ENCODE data around the gene ACSM4. TPM values are rescaled to one million over a fixed set of nuclear protein-coding genes. Genes with fewer than 3 reads are reported as not detected.
"Not testable (repeated sequence)": the region's sequence is repeated elsewhere in the genome, so short reads cannot be mapped to it uniquely, and the experiment has no call there.

The ACSM4 gene
- total and polyA plus RNA-seq, 4 experiments from 2014 or later, result not detected

- Histone ChIP-seq H3K4me1 (ENCODE audit: insufficient read depth, low read length) (no peaks in the 10 kb centered on the region), H3K4me3 (ENCODE audit: low read length in 2 of 2) (no peak overlapping the region), H3K27ac (ENCODE audit: low read depth, low read length) (no peak overlapping the region), H3K9me3 (ENCODE audit: control insufficient read depth in 1 of 2, low read length in 2 of 2) (no peaks in the 10 kb centered on the region), H3K27me3 (ENCODE audit: insufficient read depth, low read length) (no peaks in the 10 kb centered on the region), H3K36me3 (ENCODE audit: insufficient read depth, low read length) (no peaks in the 10 kb centered on the region)
- intact Hi-C loops (cut with micrococcal nuclease), result no loop called here
- CTCF ChIA-PET (ENCODE audit: partially characterized antibody), result no interaction called here
- POLR2A ChIA-PET (ENCODE audit: partially characterized antibody), result no interaction called here
- DNase-seq, result no peak
- no peaks in the 10 kb centered on the region for H3K4me1 Mint-ChIP-seq
- no peaks in the 10 kb centered on the region for H3K36me3 Mint-ChIP-seq
- H3K27ac Mint-ChIP-seq, result no peak overlapping the region
- H3K4me3 Mint-ChIP-seq, result no peak overlapping the region
- H3K9me3 Mint-ChIP-seq, result peaks cover 4 to 33% (median 23%) of the 10 kb centered on the region in 8 donors
- peaks cover 12 to 21% of the 10 kb centered on the region in 2 donors for H3K27me3 Mint-ChIP-seq
These were observed 21.0 kb upstream of the ACSM4 start for GRCh38 chr12:7282844-7283243.

GRCh38 chr12:7289743-7290142, 14.1 kb upstream of the ACSM4 start:
- Histone ChIP-seq H3K4me3 (ENCODE audit: low read length in 2 of 2) (no peak overlapping the region), H3K9me3 (ENCODE audit: control insufficient read depth in 1 of 2, low read length in 2 of 2) (no peaks in the 10 kb centered on the region), H3K4me1 (ENCODE audit: insufficient read depth, low read length) (no peaks in the 10 kb centered on the region), H3K27ac (ENCODE audit: low read depth, low read length) (no peak overlapping the region), H3K27me3 (ENCODE audit: insufficient read depth, low read length) (no peaks in the 10 kb centered on the region), H3K36me3 (ENCODE audit: insufficient read depth, low read length) (no peaks in the 10 kb centered on the region)
- Mint-ChIP-seq H3K27me3 (peaks cover 2 to 9% of the 10 kb centered on the region in 2 donors), H3K4me1 (peaks cover 0 to 3% (median under 1%) of the 10 kb centered on the region in 4 donors), H3K9me3 (peaks cover 6 to 42% (median 22%) of the 10 kb centered on the region in 8 donors), H3K4me3 (no peak overlapping the region), H3K27ac (no peak overlapping the region), H3K36me3 (no peaks in the 10 kb centered on the region)
- ChIA-PET POLR2A (ENCODE audit: partially characterized antibody) (no interaction called here), CTCF (ENCODE audit: partially characterized antibody) (no interaction called here)
- intact Hi-C loops (cut with micrococcal nuclease), result no loop called here
- no peak for DNase-seq

GRCh38 chr12:7290588-7290987, 13.3 kb upstream of the ACSM4 start:
- H3K27ac Mint-ChIP-seq; H3K27me3 Mint-ChIP-seq; H3K4me1 ChIP-seq (ENCODE audit: insufficient read depth, low read length); H3K9me3 ChIP-seq (ENCODE audit: control insufficient read depth in 1 of 2, low read length in 2 of 2); intact Hi-C loops (cut with micrococcal nuclease); H3K4me3 ChIP-seq (ENCODE audit: low read length in 2 of 2); DNase-seq; POLR2A ChIA-PET (ENCODE audit: partially characterized antibody); H3K4me3 Mint-ChIP-seq; H3K36me3 Mint-ChIP-seq; H3K36me3 ChIP-seq (ENCODE audit: insufficient read depth, low read length); H3K27me3 ChIP-seq (ENCODE audit: insufficient read depth, low read length); H3K27ac ChIP-seq (ENCODE audit: low read depth, low read length); H3K4me1 Mint-ChIP-seq; CTCF ChIA-PET (ENCODE audit: partially characterized antibody): not testable (repeated sequence)
- peaks cover 4 to 34% (median 18%) of the 10 kb centered on the region in 8 donors for H3K9me3 Mint-ChIP-seq

GRCh38 chr12:7292300-7292699, 11.6 kb upstream of the ACSM4 start:
- Mint-ChIP-seq H3K4me3 (no peak overlapping the region), H3K36me3 (no peaks in the 10 kb centered on the region), H3K9me3 (peaks cover 0 to 19% (median 6%) of the 10 kb centered on the region in 8 donors), H3K27me3 (peaks cover 0 to 14% of the 10 kb centered on the region in 2 donors), H3K4me1 (peaks cover 0 to 3% (median under 1%) of the 10 kb centered on the region in 4 donors), H3K27ac (no peak overlapping the region)
- Histone ChIP-seq H3K9me3 (ENCODE audit: control insufficient read depth in 1 of 2, low read length in 2 of 2) (no peaks in the 10 kb centered on the region), H3K4me1 (ENCODE audit: insufficient read depth, low read length) (no peaks in the 10 kb centered on the region), H3K4me3 (ENCODE audit: low read length in 2 of 2) (no peak overlapping the region), H3K27ac (ENCODE audit: low read depth, low read length) (no peak overlapping the region), H3K27me3 (ENCODE audit: insufficient read depth, low read length) (no peaks in the 10 kb centered on the region), H3K36me3 (ENCODE audit: insufficient read depth, low read length) (no peaks in the 10 kb centered on the region)
- ChIA-PET POLR2A (ENCODE audit: partially characterized antibody) (no interaction called here), CTCF (ENCODE audit: partially characterized antibody) (no interaction called here)
- intact Hi-C loops (cut with micrococcal nuclease), result no loop called here
- DNase-seq, result no peak

- Histone ChIP-seq H3K4me3 (ENCODE audit: low read length in 2 of 2) (no peak overlapping the region), H3K27me3 (ENCODE audit: insufficient read depth, low read length) (no peaks in the 10 kb centered on the region), H3K9me3 (ENCODE audit: control insufficient read depth in 1 of 2, low read length in 2 of 2) (no peaks in the 10 kb centered on the region), H3K4me1 (ENCODE audit: insufficient read depth, low read length) (no peaks in the 10 kb centered on the region), H3K36me3 (ENCODE audit: insufficient read depth, low read length) (no peaks in the 10 kb centered on the region), H3K27ac (ENCODE audit: low read depth, low read length) (no peak overlapping the region)
- intact Hi-C loops (cut with micrococcal nuclease), result no loop called here
- no peaks in the 10 kb centered on the region for H3K36me3 Mint-ChIP-seq
- no peak for DNase-seq
- ChIA-PET CTCF (ENCODE audit: partially characterized antibody) (no interaction called here), POLR2A (ENCODE audit: partially characterized antibody) (no interaction called here)
- peaks cover 0 to 14% (median 5%) of the 10 kb centered on the region in 8 donors for H3K9me3 Mint-ChIP-seq
- no peak overlapping the region for H3K4me3 Mint-ChIP-seq
- H3K27ac Mint-ChIP-seq, result no peak overlapping the region
- peaks cover 0 to 12% of the 10 kb centered on the region in 2 donors for H3K27me3 Mint-ChIP-seq
- peaks cover 0 to 3% (median under 1%) of the 10 kb centered on the region in 4 donors for H3K4me1 Mint-ChIP-seq
These were observed 10.2 kb upstream of the ACSM4 start for GRCh38 chr12:7293670-7294069.

GRCh38 chr12:7295529-7295928, 8.3 kb upstream of the ACSM4 start:
- Mint-ChIP-seq H3K36me3 (no peaks in the 10 kb centered on the region), H3K4me3 (no peak overlapping the region), H3K9me3 (peaks cover 0 to 6% (median 3%) of the 10 kb centered on the region in 8 donors), H3K27ac (no peak overlapping the region), H3K27me3 (peaks cover 0 to 12% of the 10 kb centered on the region in 2 donors), H3K4me1 (peaks cover 0 to 2% (median under 1%) of the 10 kb centered on the region in 4 donors)
- H3K27me3 ChIP-seq (ENCODE audit: insufficient read depth, low read length), result no peaks in the 10 kb centered on the region
- no peak overlapping the region for H3K27ac ChIP-seq (ENCODE audit: low read depth, low read length)
- H3K9me3 ChIP-seq (ENCODE audit: control insufficient read depth in 1 of 2, low read length in 2 of 2), result no peaks in the 10 kb centered on the region
- no peak for DNase-seq
- no peaks in the 10 kb centered on the region for H3K36me3 ChIP-seq (ENCODE audit: insufficient read depth, low read length)
- POLR2A ChIA-PET (ENCODE audit: partially characterized antibody), result no interaction called here
- H3K4me3 ChIP-seq (ENCODE audit: low read length in 2 of 2), result no peak overlapping the region
- H3K4me1 ChIP-seq (ENCODE audit: insufficient read depth, low read length), result no peaks in the 10 kb centered on the region
- CTCF ChIA-PET (ENCODE audit: partially characterized antibody), result no interaction called here
- intact Hi-C loops (cut with micrococcal nuclease), result no loop called here

- Mint-ChIP-seq H3K27ac (no peak overlapping the region), H3K27me3 (peaks cover 0 to 13% of the 10 kb centered on the region in 2 donors), H3K36me3 (no peaks in the 10 kb centered on the region), H3K4me3 (no peak overlapping the region), H3K9me3 (no peaks in the 10 kb centered on the region), H3K4me1 (no peaks in the 10 kb centered on the region)
- H3K9me3 ChIP-seq (ENCODE audit: control insufficient read depth in 1 of 2, low read length in 2 of 2), result no peaks in the 10 kb centered on the region
- no peaks in the 10 kb centered on the region for H3K27me3 ChIP-seq (ENCODE audit: insufficient read depth, low read length)
- no peak for DNase-seq
- POLR2A ChIA-PET (ENCODE audit: partially characterized antibody), result no interaction called here
- H3K27ac ChIP-seq (ENCODE audit: low read depth, low read length), result no peak overlapping the region
- no peak overlapping the region for H3K4me3 ChIP-seq (ENCODE audit: low read length in 2 of 2)
- CTCF ChIA-PET (ENCODE audit: partially characterized antibody), result no interaction called here
- no peaks in the 10 kb centered on the region for H3K4me1 ChIP-seq (ENCODE audit: insufficient read depth, low read length)
- intact Hi-C loops (cut with micrococcal nuclease), result no loop called here
- no peaks in the 10 kb centered on the region for H3K36me3 ChIP-seq (ENCODE audit: insufficient read depth, low read length)
These were observed 6.0 kb upstream of the ACSM4 start for GRCh38 chr12:7297865-7298264.

All from CD4-positive, alpha-beta memory T cell (primary cell).